HG03060 (cell line): ENCODE results near the gene MUL1.

ENCODE experiments used
- ATAC-seq: cut with Tn5 transposase; IDR thresholded peaks from one replicate; pipeline ENCODE4 v1.9.1; 2021; ENCODE audit warnings: low read depth, moderate number of reproducible peaks; ENCODE audit not compliant: unreplicated experiment

MUL1 gene

DNA sequence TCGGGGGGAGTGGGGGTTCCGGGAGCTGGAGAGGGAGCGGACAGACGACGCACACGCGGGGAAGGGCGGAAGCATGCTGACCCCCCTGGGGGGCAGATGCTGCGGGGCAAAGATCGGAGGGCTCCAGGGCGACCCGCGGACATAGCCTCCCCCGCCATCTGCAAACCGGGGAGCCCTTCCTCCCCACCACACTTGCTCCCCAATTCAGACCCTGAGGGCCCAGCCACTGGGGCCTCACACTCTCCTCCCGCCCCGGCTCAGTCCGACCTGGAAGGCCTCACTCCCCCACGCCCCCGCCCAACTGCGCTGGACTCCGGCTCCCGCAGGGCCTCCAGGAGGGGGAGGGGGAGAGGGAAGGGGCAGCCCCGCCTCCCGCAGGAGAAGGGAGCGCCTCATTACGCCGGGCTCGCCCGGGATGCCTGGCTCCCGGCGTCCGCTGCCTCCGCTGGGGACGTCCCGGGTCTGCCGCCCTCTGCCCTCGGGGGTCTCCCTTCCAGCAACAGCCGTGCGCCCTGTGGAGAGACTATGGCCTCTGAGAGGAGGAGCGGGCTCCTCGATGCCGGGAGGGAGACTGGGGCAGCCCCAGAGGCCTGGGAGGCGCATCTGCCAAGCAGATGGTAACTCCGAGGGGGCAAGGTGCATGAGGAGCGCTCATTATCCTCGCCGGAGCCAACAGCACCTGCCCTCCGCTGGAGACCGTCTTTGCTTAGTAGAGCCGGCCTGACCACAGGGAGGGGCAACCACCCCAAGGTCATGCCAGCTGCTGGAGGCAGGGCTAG lies 21.3 kb downstream of the MUL1 start:
- no peak for ATAC-seq

- no peak for ATAC-seq
Measured at GRCh38 chr1:20485527-20486456, 22.2 kb downstream of the MUL1 start, which contains the start of gene CAMK2N1. Gene CAMK2N1 (minus strand): TSS chr1:20486210. CDS start chr1:20485379, 831 bp downstream.

DNA sequence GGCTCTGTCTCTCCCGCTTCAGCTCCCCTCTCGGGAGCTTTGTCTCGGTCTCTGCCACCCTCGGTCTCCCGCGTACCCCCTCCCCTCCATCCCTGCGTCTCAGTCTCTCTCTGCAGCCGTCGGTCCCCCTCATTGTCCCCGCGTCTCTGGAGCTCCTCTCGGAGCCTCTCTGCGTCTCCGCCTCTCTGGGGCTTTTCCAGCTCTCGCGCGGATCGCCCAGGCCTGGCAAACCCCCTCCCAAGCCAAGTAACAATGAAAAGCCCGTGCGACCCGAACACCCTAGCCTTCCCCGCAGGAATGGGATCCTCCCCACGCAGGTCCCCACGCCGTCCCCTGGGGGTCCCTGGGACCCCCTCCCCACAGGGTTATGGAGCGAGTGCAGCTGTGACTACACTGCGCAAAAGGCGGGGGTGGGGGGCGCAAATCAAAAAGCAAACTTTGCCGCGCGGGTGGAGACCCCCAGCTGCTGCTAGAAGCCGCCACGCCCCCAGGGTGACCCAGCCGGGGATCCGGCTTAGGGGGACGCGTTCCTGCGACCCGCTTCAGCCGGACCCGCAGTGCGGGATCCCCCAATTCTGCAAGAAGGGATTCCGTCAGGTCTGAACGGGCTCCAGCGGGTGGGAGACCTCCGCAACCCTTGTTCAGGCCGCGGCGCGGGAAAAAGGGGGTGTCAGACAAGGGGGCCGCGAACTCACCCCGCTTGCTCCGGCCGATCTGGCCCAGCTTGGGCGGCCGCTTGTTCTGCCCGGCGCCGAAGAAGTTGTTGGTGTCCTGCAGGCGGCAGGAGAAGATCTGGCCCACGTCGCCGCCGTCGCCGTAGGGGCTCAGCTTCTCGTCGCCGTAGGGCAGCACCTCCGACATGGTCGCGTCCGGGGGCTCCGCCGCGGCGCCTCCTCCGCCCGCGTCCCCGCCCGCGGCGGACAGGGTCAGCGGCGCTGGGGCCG lies 23.2 kb downstream of the MUL1 start:
- ATAC-seq = no peak

DNA sequence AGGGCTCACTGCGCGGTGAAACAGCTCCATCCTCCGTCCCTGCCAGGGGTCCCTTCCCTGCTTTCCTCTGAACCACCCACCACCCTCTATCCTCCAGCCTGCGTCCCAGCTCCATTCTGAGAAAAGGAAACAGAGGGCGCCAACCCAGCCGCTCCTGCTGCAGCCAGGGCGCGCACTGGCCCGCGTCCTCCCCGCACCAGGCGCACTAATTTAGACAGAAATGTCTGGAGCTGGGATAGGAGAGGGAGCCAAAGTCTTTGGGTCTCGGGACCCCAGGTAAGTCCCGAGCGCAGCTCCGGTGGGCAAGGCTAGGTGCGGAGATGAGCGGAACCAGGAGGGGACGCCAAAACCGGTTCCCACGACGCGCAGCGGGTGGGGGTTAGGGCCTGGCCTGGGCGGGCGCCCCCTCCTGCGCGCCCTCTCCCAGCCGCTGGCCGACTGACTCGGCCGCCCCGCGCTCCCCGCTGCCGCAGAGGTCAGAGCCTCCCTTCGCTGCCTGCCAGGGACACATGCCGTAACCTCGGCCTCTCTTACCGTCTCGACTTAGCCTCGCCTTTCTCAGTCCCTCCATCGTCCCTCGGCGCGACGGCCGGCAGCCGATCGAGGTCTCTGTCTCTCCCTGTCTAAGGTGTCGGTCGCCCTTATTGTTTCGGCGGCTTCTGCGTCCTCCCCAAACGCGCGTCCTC lies 24.0 kb downstream of the MUL1 start:
- ATAC-seq = no peak

- no peak for ATAC-seq
Measured at GRCh38 chr1:20483098-20483832, 24.7 kb downstream of the MUL1 start.

GRCh38 chr1:20481643-20482498 lies 26.1 kb downstream of the MUL1 start:
- ATAC-seq = no peak

DNA sequence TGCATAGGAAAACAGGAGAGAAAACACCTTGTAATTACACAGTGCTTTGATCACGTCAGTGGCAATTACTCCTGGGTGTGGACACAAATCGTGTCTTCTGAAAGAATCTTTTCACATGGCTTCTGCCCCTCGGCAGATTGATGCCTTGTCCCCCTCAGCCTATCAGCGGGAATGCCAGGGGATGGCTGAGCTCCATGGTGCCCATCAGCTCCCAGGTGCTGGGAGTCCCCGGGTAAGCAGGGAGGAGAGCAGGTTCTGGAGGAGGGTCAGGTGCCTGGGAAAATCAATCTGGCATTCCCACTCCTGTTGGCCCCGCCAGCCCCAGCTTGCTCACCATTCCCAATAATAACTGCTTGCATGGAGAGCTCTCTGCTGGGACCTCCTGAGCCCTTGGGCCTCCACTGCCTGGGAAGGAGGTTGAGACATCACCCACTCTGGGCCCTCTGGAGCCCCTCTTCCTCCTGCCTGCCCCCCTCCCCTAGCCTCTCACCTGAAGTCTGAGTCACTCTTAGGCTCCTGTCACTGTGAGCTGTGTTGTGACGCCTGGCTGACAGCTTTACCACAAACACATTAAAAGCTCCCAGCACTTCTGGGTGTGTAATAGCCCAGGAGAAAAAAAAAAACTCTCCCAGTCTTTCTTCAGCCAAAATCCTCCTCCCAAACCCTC lies 26.9 kb downstream of the MUL1 start:
- no peak for ATAC-seq

GRCh38 chr1:20480243-20480944 lies 27.6 kb downstream of the MUL1 start:
- ATAC-seq = no peak

- no peak for ATAC-seq
Measured at GRCh38 chr1:20479840-20480239, 28.1 kb downstream of the MUL1 start.

DNA sequence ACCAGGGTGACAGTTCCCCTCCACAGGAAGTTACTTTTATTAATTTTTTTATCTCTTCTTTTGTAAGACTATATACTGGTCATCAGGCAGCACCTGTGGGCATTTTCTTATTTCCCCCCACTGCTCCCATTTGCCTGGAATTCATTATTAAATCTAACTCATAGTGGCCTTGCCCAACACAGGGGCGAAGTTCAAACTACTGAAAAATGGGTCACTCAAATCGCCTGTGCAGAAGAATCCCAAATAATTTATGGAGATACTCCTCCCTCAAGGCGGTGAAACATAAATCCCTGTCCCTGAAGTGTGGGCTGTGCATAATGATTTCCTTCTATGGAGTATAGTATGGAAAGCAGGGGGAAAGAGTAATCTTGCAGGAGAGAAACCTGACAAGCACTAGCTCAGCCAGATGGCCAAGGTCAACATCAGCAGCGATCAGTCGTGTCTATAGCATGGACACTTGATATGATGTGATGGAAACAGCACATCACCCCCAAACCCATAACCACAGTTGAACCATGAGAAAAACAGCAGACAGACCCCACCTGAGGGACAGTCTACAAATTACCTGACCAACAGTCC lies 29.8 kb downstream of the MUL1 start:
- ATAC-seq = no peak

GRCh38 chr1:20477348-20478056 lies 30.4 kb downstream of the MUL1 start:
- ATAC-seq = no peak

DNA sequence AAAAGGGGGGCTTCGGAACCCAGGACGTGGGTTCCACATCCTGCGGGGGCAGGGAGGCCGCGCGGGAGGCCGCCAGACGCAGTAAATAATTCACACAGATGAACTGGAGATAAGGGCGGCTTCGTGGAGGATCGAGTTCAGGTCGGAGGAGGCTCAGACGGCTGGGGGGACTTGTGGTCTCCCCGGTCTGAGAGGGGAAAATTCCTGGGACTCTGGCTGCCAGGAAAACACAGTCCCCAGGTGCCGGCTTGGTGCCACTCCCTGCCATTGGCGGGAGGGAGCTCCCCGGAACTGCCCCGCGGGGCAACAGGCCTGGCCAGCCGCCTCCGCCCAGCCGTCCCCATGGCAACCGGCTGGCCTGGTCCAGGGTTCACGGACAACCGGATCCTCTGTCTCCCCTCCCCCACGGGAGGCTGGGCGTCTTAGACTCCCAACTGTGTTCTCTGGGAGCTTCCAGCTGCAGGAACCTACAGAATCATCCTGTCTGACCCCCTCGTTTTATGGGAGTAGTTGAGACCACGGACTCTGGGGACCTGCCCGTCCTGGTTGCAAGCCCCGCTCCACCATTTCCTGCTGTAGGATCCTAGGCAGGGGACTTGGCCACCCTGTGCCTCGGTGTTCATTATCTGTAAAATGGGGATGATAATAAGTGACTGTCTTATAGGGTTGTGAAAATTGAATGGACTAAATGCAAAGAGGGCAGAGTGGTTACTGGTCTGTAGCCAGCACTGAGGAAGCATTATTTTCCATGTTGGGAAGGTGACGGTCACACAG lies 31.5 kb downstream of the MUL1 start:
- no peak for ATAC-seq

GRCh38 chr1:20474996-20475395 lies 33.0 kb downstream of the MUL1 start:
- no peak for ATAC-seq

DNA sequence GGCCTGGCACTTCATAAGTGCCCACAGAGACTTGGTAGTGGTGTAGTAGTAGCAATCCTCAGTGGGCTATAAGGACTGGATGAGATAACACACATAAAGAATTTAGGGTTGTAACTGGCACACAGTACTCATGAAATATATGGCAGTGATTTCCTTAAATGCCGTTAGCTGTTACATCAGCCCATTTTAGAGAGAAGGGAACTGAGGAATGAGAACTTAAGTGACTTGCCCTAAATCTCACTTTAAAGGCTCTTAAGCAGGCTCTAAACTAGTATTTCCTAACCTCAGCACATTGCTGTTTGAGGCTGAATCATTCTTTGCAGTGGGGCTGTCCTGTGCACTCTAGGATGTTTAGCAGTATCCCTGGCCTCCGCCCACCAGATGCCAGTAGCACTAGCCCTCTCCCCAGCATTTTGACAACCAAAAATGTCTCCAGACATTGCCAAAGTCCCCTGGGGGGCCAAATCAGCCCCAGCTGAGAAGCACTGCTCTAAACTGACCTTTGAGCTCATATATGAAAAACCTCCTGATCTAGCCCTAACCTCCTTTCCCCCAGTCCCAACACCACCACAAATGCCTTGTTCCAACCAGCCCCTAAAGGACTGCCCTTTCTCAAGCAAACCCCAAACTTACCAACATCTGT lies 33.5 kb downstream of the MUL1 start:
- no peak for ATAC-seq

DNA sequence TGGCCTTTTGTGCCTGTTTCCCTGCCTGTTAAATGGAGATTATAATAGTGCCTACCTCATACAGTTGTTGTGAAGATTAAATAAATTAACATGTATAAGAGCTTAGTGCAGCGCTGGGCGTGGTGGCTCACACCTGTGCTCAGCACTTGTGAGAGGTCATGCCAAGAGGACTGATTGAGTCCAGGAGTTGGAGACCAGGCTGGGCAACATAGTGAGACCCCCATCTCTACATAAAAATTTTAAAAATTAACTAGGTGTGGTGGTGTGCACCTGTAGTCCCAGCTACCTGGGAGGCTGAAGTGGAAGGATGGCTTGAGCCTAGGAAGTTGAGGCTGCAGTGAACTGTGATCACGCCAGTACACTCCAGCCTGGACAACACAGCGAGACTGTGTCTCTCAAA lies 34.1 kb downstream of the MUL1 start:
- no peak for ATAC-seq
